Cardiac muscle cell (in vitro differentiated cells and primary cell): ENCODE measurements around the gene WARS2. TPM values are rescaled to one million over a fixed set of nuclear protein-coding genes. Genes with fewer than 3 reads are reported as not detected.
A peak's percentile ranks its signal among the peaks of the same experiment; 100 is the strongest.

Experiments
- DNase-seq, 2 donors: peaks; one replicate each; pipeline versions ENCODE4 v3.0.0 to v3.0.0-alpha.2; 2010 to 2017; ENCODE audit warnings: low read depth in 1 of 2, low spot score in 1 of 2
- H3K27ac ChIP-seq: fragments of 200-600 bp; sonication (generic); 2 replicates; pipeline ENCODE4 v1.5.1; 2016
- H3K27me3 ChIP-seq: fragments of 200-600 bp; sonication (generic); 2 replicates; pipeline ENCODE4 v1.6.0; 2016; ENCODE audit warnings: control low read depth
- H3K36me3 ChIP-seq: fragments of 200-600 bp; sonication (generic); 2 replicates; pipeline ENCODE4 v1.5.1; 2016; ENCODE audit warnings: control low read depth
- H3K4me1 ChIP-seq: fragments of 200-600 bp; sonication (generic); 2 replicates; pipeline ENCODE4 v1.8.1; 2017; ENCODE audit warnings: low read depth, mild to moderate bottlenecking, mixed run types
- H3K4me3 ChIP-seq: fragments of 200-600 bp; sonication (generic); 2 replicates; pipeline ENCODE4 v1.5.1; 2016; ENCODE audit warnings: mild to moderate bottlenecking
- H3K9me3 ChIP-seq: fragments of 200-600 bp; sonication (generic); 2 replicates; pipeline ENCODE4 v1.5.1; 2017; ENCODE audit warnings: low read depth, mild to moderate bottlenecking, control low read depth
- polyA plus RNA-seq: library from polyadenylated mRNA; unstranded; fragments of >200 nt; fragmentation: Nextera tagmentation; extraction: Ambion mirVana; gene quantifications from 2 replicates; pipeline ENCODE4 v1.2.1, GENCODE V29; 2016
- total RNA-seq: library from RNA; depleted of rRNA; stranded (reverse); fragments of >200 nt; gene quantifications from 2 replicates; pipeline ENCODE4 v1.2.3, GENCODE V29; 2016
- TF ChIP-seq, protein P1 (sequence below): IDR thresholded peaks from 2 replicates; pipeline ENCODE4 v1.5.1; 2012; ENCODE audit warnings: low read depth, mild to moderate bottlenecking, low read length

The WARS2 gene
- total and polyA plus RNA-seq, 2 experiments from 2014 or later = 10.9 to 13.1 TPM

DNA sequence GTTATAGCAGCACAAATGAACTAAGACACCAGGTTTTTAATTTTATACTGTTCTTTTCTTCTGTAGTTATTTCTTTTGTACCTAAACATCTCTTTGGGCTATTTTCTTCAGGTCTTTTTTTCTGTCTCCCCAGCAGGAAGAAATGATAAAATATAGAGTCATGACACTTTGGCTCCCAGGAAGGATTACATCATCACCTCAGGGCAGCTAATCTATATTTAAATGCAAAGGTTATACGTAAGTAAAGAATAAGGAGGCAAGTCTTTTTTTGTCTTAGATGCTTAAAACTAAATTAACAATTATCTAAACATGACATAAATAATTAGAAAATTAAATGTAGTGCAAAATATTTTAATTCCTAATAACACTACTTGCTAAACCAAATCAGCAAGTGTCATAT is 57.0 kb downstream of the WARS2 start:
- Histone ChIP-seq H3K9me3 (no peaks in the 10 kb centered on the region), H3K27me3 (no peaks in the 10 kb centered on the region)

DNA sequence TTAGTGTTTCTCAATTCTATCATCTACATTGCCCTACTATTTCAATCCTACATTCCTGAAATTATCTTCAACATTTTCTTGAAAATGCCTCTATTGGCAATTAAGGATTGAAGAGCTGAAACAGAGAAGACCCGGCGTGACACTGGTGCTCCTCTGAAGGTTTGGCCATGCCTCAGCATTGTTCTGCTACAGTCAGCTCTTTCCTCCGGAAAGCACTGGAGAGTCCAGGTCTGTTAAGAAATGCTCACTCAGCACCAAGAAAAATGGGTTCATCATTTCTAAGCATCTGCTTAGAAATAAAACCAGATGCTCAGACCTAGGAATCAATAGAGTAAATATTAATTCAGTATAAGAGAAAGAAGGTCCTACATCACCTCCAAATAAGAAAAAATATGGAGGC is 58.8 kb downstream of the WARS2 start:
- TF ChIP-seq, protein P1, sequence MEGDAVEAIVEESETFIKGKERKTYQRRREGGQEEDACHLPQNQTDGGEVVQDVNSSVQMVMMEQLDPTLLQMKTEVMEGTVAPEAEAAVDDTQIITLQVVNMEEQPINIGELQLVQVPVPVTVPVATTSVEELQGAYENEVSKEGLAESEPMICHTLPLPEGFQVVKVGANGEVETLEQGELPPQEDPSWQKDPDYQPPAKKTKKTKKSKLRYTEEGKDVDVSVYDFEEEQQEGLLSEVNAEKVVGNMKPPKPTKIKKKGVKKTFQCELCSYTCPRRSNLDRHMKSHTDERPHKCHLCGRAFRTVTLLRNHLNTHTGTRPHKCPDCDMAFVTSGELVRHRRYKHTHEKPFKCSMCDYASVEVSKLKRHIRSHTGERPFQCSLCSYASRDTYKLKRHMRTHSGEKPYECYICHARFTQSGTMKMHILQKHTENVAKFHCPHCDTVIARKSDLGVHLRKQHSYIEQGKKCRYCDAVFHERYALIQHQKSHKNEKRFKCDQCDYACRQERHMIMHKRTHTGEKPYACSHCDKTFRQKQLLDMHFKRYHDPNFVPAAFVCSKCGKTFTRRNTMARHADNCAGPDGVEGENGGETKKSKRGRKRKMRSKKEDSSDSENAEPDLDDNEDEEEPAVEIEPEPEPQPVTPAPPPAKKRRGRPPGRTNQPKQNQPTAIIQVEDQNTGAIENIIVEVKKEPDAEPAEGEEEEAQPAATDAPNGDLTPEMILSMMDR = no peak
- Histone ChIP-seq H3K9me3 (no peaks in the 10 kb centered on the region), H3K4me1 (no peaks in the 10 kb centered on the region), H3K27me3 (no peaks in the 10 kb centered on the region), H3K27ac (no peak overlapping the region), H3K4me3 (no peak overlapping the region), H3K36me3 (no peaks in the 10 kb centered on the region)
- DNase-seq = no peak

More for the DNA sequence above, 57.0 kb downstream of the WARS2 start:
- no peak overlapping the region for H3K4me3 ChIP-seq
- no peaks in the 10 kb centered on the region for H3K4me1 ChIP-seq
- H3K36me3 ChIP-seq = no peaks in the 10 kb centered on the region
- no peak for DNase-seq
- TF ChIP-seq, protein P1 = no peak
- H3K27ac ChIP-seq = no peak overlapping the region

DNA sequence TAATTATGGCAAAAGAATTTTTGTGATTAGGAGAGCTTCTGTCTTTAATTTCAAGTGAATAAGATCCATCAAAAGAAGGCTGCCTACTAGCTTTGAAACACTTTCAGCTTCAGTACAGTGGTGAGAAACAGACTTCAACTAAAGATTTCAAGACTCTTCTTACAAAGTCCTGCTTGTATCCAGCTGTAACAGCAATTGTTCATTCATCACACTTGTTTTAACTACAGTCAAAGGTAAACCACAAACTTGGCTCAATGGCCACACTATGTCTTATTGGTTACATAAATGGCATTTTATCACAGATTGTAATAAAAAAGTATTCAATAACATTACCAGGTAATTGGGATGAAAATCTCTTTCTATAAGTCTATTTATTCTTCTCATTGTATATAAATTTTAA is 59.2 kb downstream of the WARS2 start:
- Histone ChIP-seq H3K9me3 (no peaks in the 10 kb centered on the region), H3K36me3 (no peaks in the 10 kb centered on the region), H3K4me3 (no peak overlapping the region), H3K27me3 (no peaks in the 10 kb centered on the region), H3K4me1 (no peaks in the 10 kb centered on the region), H3K27ac (no peak overlapping the region)
- peak in 1 of 2 donors; percentile 64 for DNase-seq
- TF ChIP-seq, protein P1 = no peak

DNA sequence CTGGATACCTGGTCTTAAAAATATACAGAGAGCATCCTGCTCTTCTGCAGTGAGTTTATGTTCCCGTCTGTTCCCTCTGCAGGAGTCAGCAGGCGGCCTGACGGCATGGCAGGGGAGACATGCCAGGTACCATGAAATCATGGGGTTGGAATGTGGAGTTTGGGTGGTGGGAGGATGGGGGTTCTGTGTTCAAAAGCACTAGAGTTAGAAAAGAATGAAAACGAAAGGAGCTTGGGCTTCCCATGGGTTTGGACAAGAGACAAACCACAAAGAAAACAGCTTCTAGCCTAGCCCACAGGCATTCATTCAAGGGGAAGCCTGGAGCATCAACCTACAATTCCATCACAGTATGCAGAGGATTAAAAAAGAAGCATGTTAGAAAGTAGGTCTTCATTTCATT is 59.9 kb downstream of the WARS2 start:
- Histone ChIP-seq H3K27ac (no peak overlapping the region), H3K36me3 (no peaks in the 10 kb centered on the region), H3K4me1 (no peaks in the 10 kb centered on the region), H3K9me3 (no peaks in the 10 kb centered on the region), H3K4me3 (no peak overlapping the region), H3K27me3 (no peaks in the 10 kb centered on the region)
- TF ChIP-seq, protein P1 = no peak
- peak in 1 of 2 donors; percentile 97 for DNase-seq

DNA sequence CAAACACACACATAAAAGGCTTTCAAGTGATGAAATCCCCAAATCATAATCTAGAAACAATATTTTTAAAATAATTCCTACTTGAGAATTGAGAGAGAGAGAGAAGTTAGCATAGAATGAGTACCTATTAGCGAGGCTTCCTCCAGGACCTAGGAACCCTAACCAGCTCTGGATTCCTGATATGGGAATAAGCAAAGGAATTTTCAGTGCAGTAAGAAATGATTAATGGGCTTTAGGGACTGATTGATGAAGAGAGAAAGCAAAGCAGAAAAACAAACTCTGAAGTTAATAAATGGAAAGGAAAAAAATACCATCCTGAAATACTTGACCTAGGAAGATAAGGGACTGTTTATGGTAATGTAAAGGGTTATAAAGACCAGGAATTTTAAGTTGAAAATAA is 60.6 kb downstream of the WARS2 start:
- Histone ChIP-seq H3K27me3 (no peaks in the 10 kb centered on the region), H3K27ac (no peak overlapping the region), H3K9me3 (no peaks in the 10 kb centered on the region), H3K36me3 (no peaks in the 10 kb centered on the region), H3K4me3 (no peak overlapping the region), H3K4me1 (no peaks in the 10 kb centered on the region)
- TF ChIP-seq, protein P1 = no peak
- DNase-seq = no peak

DNA sequence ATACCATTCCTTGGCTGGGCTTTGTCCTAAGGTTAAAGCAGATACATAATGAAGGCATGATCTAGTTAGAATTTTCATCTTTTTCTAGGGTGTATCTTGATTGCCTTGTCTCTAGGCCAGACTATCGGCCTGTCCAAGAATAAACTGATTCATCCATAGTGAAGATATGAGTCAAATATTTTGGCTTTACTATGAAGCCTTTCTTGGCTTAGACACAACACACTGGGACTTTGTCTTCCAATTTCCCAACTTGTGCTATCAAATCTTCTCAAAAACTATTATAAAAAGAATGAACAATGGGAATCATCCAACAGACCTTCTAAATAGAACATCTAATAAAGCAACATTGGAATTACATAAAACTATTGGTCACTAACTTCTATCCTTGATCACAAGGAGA is 64.8 kb downstream of the WARS2 start:
- Histone ChIP-seq H3K4me1 (no peaks in the 10 kb centered on the region), H3K36me3 (no peaks in the 10 kb centered on the region), H3K27ac (no peak overlapping the region), H3K9me3 (no peaks in the 10 kb centered on the region), H3K4me3 (no peak overlapping the region), H3K27me3 (no peaks in the 10 kb centered on the region)
- peak in 1 of 2 donors; percentile 71 for DNase-seq
- TF ChIP-seq, protein P1 = no peak
